ENCODE data around the gene ABCC5.

DNA sequence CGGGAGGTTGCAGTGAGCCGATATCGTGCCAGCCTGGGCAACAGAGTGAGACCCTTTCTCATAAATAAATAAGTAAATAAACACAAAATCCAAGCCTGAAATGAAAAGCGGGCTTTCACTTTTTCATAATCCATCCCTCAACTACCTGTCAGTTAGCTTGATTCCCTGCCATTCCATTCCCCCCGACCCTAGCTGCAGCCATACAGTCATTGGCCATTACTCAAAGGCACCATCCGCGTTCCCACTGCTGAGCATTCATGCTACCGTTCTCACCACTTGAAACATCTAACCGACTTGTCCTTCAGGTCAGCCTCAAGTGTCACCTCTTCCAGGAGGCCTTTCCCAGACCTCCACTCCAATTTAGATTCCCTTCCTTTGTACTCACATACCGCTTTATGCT is 131.9 kb downstream of the ABCC5 start:
- TF ChIP-seq, protein P1, sequence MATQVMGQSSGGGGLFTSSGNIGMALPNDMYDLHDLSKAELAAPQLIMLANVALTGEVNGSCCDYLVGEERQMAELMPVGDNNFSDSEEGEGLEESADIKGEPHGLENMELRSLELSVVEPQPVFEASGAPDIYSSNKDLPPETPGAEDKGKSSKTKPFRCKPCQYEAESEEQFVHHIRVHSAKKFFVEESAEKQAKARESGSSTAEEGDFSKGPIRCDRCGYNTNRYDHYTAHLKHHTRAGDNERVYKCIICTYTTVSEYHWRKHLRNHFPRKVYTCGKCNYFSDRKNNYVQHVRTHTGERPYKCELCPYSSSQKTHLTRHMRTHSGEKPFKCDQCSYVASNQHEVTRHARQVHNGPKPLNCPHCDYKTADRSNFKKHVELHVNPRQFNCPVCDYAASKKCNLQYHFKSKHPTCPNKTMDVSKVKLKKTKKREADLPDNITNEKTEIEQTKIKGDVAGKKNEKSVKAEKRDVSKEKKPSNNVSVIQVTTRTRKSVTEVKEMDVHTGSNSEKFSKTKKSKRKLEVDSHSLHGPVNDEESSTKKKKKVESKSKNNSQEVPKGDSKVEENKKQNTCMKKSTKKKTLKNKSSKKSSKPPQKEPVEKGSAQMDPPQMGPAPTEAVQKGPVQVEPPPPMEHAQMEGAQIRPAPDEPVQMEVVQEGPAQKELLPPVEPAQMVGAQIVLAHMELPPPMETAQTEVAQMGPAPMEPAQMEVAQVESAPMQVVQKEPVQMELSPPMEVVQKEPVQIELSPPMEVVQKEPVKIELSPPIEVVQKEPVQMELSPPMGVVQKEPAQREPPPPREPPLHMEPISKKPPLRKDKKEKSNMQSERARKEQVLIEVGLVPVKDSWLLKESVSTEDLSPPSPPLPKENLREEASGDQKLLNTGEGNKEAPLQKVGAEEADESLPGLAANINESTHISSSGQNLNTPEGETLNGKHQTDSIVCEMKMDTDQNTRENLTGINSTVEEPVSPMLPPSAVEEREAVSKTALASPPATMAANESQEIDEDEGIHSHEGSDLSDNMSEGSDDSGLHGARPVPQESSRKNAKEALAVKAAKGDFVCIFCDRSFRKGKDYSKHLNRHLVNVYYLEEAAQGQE (IDR thresholded peaks at IDR 0.05; ENCODE audit: insufficient read depth in 1 of 2, low read depth in 2 of 2, low read length in 2 of 2), result no peak
- TF ChIP-seq SIN3A (IDR thresholded peaks at IDR 0.05; ENCODE audit: borderline replicate concordance, insufficient read depth, low read length) (no peak), POLR2AphosphoS5 (IDR thresholded peaks at IDR 0.05; ENCODE audit: low read depth, low read length) (no peak), TAF1 (IDR thresholded peaks at IDR 0.05; ENCODE audit: borderline replicate concordance, insufficient read depth, low read length) (no peak)

All from PFSK-1 (cell line).